Measurements from ENCODE around the gene GTF2F2.
"Not testable (repeated sequence)": the region's sequence is repeated elsewhere in the genome, so short reads cannot be mapped to it uniquely, and the experiment has no call there.

GTF2F2 gene

GRCh38 chr13:45289936-45290563, 169.7 kb downstream of the GTF2F2 start:
- Histone ChIP-seq H3K4me3 (no peak overlapping the region), H3K27ac (no peak overlapping the region)
- TF ChIP-seq, protein P1, sequence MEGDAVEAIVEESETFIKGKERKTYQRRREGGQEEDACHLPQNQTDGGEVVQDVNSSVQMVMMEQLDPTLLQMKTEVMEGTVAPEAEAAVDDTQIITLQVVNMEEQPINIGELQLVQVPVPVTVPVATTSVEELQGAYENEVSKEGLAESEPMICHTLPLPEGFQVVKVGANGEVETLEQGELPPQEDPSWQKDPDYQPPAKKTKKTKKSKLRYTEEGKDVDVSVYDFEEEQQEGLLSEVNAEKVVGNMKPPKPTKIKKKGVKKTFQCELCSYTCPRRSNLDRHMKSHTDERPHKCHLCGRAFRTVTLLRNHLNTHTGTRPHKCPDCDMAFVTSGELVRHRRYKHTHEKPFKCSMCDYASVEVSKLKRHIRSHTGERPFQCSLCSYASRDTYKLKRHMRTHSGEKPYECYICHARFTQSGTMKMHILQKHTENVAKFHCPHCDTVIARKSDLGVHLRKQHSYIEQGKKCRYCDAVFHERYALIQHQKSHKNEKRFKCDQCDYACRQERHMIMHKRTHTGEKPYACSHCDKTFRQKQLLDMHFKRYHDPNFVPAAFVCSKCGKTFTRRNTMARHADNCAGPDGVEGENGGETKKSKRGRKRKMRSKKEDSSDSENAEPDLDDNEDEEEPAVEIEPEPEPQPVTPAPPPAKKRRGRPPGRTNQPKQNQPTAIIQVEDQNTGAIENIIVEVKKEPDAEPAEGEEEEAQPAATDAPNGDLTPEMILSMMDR (IDR thresholded peaks at IDR 0.05), result no peak
- DNase-seq (ENCODE audit: low spot score), result no peak

DNA sequence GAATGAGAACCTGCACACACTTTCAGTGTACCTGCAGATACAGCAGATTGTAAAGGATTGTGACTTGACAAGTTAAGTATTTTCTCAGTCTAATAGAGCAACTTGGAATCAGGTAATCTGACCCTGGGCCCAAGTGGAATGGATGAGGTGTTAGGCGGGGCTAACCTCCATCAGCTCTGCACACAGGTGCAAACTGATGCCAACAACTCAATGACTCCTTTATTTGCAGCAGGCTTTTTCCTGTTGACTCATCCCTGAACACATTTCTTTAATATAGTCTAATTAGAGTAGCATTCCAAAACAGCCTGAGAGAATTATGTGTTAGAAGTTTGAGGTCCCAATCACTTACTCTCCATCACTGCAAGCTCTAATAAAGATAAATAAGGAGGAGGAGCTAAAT, 171.9 kb downstream of the GTF2F2 start:
- no peak overlapping the region for H3K4me3 ChIP-seq
- TF ChIP-seq, protein P1 (IDR thresholded peaks at IDR 0.05), result no peak
- no peak overlapping the region for H3K27ac ChIP-seq
- peak; percentile 22 for DNase-seq (ENCODE audit: low spot score)

GRCh38 chr13:45295536-45295935, 175.2 kb downstream of the GTF2F2 start:
- H3K27ac ChIP-seq, result no peak overlapping the region
- TF ChIP-seq, protein P1 (IDR thresholded peaks at IDR 0.05), result no peak
- no peak overlapping the region for H3K4me3 ChIP-seq
- peak; percentile 33 for DNase-seq (ENCODE audit: low spot score)

- TF ChIP-seq, protein P1 (IDR thresholded peaks at IDR 0.05), result no peak
- no peak overlapping the region for H3K4me3 ChIP-seq
- DNase-seq (ENCODE audit: low spot score), result no peak
- H3K27ac ChIP-seq, result no peak overlapping the region
Observed at GRCh38 chr13:45296259-45296658, 175.9 kb downstream of the GTF2F2 start.

DNA sequence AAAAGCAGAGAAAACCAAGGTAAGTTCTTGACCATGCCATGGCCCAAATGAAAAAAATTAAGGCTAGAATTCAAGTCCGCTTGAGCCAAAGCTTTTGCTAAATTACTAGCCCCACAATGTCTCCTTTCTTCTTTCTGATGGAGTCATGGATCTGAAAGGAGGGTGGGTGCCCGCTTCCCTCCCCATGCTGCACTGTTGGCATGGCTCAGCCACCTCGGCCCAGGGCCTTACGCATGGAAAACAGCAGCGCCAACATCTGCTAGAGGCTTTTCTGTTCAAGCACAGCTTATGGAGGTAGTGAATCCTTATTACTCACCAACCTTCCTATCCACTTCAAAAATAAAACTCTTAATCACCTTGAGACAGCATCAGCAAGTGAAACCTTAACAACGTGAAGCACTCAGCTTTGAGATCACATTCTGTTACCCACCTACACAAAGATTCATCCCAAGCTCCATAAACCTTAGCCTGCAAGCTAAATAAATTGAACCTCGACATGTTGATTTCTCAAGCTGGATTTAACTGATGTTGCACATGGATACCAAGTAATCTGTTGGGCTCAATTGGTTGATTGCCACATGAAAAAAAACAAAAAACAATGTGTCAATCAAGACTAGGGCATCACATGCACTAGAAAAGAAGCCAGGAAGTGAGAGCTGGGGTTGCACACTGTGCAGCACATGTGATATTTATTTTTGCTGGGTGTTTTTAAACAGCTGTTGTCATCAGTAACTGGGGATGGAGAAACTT, 177.3 kb downstream of the GTF2F2 start:
- DNase-seq (ENCODE audit: low spot score), result no peak
- Histone ChIP-seq H3K27ac (no peak overlapping the region), H3K4me3 (no peak overlapping the region)
- TF ChIP-seq, protein P1 (IDR thresholded peaks at IDR 0.05), result no peak

DNA sequence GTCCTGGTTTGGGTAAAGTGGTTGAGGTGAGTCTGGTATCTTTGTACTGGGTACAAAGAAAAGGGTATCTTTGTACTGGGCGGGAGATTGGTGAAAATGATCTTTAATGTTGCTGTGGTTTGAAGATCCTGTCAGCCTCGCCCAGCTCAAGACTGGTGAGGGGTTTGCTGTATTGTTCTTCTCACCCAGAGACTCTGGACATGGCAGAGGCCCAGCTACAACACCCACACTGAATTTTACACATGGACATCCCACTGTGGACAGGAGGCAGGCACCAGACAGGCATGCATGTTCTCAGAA, 177.8 kb downstream of the GTF2F2 start:
- Histone ChIP-seq H3K4me3 (no peak overlapping the region), H3K27ac (no peak overlapping the region)
- TF ChIP-seq, protein P1 (IDR thresholded peaks at IDR 0.05), result no peak
- DNase-seq (ENCODE audit: low spot score), result no peak

DNA sequence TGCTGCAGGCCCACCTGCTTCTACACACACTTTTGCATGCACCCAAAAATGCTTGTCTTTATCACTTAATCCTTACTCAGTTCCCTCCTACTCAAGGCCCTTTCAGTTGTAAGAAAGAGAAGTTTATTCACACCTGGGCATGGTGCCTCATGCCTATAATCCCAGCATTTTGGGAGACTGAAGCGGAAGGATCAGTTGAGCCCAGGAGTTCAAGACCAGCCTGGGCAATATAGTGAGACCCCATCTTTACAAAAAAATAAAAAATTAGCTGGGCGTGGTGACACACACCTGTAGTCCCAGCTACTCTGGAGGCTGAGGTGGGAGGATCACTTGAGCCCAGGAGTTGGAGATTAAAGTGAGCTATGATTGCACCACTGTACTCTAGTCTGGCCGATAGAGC, 178.2 kb downstream of the GTF2F2 start:
- H3K4me3 ChIP-seq; DNase-seq (ENCODE audit: low spot score); H3K27ac ChIP-seq: not testable (repeated sequence)

All from coronary artery (tissue), 2 donors.